AG10803 (cell line): ENCODE data around the gene NDEL1.

ENCODE experiments used
- DNase-seq: peaks from one replicate; pipeline ENCODE4 v3.0.0; 2010; ENCODE audit warnings: low read depth
- H3K4me3 ChIP-seq: 2 replicates; pipeline ENCODE4 v1.5.1; 2011; ENCODE audit warnings: mild to moderate bottlenecking, low read length, control low read depth
- TF ChIP-seq, protein P1 (sequence below): conservative IDR thresholded peaks from 2 replicates; pipeline ENCODE4 v1.5.1; 2011; ENCODE audit warnings: mild to moderate bottlenecking, low read length, control low read depth, inconsistent platforms

Gene NDEL1

DNA sequence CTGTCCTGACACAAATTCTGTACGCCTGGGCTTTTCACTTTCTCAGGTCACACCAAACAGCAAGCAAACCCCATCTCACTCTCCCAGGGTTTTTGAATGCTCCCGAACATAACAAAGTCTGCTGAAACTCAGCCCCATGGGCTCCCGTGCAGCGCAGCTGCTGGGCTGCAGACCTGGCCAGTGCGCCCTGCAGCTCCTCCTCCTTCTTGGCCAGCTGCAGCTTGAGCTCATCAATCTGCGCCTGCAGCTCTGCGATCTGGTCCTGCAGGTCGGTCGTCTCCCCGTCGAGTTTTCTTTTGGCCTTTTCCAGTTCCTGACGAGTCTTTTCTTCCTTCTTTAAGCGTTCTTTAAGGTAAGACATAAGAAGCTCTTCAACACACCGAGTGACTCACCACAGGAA, 70.5 kb downstream of the NDEL1 start:
- DNase-seq: no peak
- H3K4me3 ChIP-seq: no peak overlapping the region
- TF ChIP-seq, protein P1, sequence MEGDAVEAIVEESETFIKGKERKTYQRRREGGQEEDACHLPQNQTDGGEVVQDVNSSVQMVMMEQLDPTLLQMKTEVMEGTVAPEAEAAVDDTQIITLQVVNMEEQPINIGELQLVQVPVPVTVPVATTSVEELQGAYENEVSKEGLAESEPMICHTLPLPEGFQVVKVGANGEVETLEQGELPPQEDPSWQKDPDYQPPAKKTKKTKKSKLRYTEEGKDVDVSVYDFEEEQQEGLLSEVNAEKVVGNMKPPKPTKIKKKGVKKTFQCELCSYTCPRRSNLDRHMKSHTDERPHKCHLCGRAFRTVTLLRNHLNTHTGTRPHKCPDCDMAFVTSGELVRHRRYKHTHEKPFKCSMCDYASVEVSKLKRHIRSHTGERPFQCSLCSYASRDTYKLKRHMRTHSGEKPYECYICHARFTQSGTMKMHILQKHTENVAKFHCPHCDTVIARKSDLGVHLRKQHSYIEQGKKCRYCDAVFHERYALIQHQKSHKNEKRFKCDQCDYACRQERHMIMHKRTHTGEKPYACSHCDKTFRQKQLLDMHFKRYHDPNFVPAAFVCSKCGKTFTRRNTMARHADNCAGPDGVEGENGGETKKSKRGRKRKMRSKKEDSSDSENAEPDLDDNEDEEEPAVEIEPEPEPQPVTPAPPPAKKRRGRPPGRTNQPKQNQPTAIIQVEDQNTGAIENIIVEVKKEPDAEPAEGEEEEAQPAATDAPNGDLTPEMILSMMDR: no peak

DNA sequence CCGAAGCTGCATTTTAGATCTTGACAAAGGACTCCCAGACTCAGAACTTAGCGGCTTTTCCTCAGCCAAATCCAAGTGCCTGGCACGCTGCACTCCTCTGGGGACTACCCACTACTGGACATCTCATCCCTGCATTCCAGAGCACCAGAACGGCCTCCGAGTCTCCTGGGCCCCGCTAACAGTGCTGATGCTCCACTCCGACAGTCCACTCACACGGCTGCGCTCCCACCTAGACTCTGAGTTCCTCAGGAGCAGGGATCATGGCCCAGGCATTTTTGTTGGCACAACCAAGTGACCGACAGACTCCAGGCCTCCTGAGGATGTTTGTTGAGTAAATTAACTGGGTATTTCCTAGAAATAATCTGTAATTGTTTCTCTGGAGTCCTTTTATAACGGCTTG, 79.1 kb downstream of the NDEL1 start:
- TF ChIP-seq, protein P1: no peak
- no peak overlapping the region for H3K4me3 ChIP-seq
- DNase-seq: no peak
